T1000 (cell line): ENCODE data around the gene CAB39.

Experiments
- DNase-seq: peaks from one replicate; lab custom pipeline; 2025; ENCODE audit warnings: mixed read lengths; lab: John Stamatoyannopoulos, UW

The CAB39 gene

GRCh38 chr2:230863442-230864121 is 150.9 kb downstream of the CAB39 start:
- DNase-seq, result no peak

- DNase-seq, result no peak
These were observed 151.5 kb downstream of the CAB39 start for GRCh38 chr2:230864122-230864604.

GRCh38 chr2:230864605-230865306 is 152.1 kb downstream of the CAB39 start, which contains the start of gene ITM2C:
ITM2C (plus strand) TSS chr2:230864942; CDS start chr2:230865026, 84 bp downstream.
- DNase-seq, result peak; percentile 64

GRCh38 chr2:230865307-230865765 is 152.7 kb downstream of the CAB39 start:
- no peak for DNase-seq

GRCh38 chr2:230865766-230866755 is 153.4 kb downstream of the CAB39 start:
- DNase-seq, result no peak

- no peak for DNase-seq
These were observed 154.3 kb downstream of the CAB39 start for GRCh38 chr2:230866756-230867523.

- no peak for DNase-seq
These were observed 155.7 kb downstream of the CAB39 start for GRCh38 chr2:230868161-230868946.

GRCh38 chr2:230868947-230869913 is 156.6 kb downstream of the CAB39 start:
- no peak for DNase-seq

- DNase-seq, result no peak
These were observed 157.4 kb downstream of the CAB39 start for GRCh38 chr2:230869914-230870543.
